ENCODE measurements around the gene PRMT9.

Gene PRMT9

GRCh38 chr4:147678796-147679549 is 5.0 kb downstream of the PRMT9 start:
- DNase-seq, result no peak

- DNase-seq, result no peak
These were observed 5.9 kb downstream of the PRMT9 start for GRCh38 chr4:147678106-147678505.

- DNase-seq, result no peak
These were observed 9.5 kb downstream of the PRMT9 start for GRCh38 chr4:147674496-147674895.

- no peak for DNase-seq
These were observed 9.9 kb downstream of the PRMT9 start for GRCh38 chr4:147674073-147674472.

- DNase-seq, result no peak
These were observed 25.5 kb downstream of the PRMT9 start for GRCh38 chr4:147658501-147658900.

- DNase-seq, result no peak
These were observed 28.3 kb downstream of the PRMT9 start for GRCh38 chr4:147655639-147656038.

GRCh38 chr4:147651563-147651962 is 32.4 kb downstream of the PRMT9 start:
- no peak for DNase-seq

- no peak for DNase-seq
These were observed 35.3 kb downstream of the PRMT9 start for GRCh38 chr4:147648656-147649055.

- no peak for DNase-seq
These were observed 38.9 kb downstream of the PRMT9 start for GRCh38 chr4:147645099-147645498.

- no peak for DNase-seq
These were observed 39.5 kb downstream of the PRMT9 start for GRCh38 chr4:147644471-147644870.

- DNase-seq, result no peak
These were observed 40.3 kb downstream of the PRMT9 start for GRCh38 chr4:147643616-147644015.

GRCh38 chr4:147640331-147640730 is 43.6 kb downstream of the PRMT9 start:
- no peak for DNase-seq

- DNase-seq, result no peak
These were observed 44.6 kb downstream of the PRMT9 start for GRCh38 chr4:147639388-147639787.

- DNase-seq, result no peak
These were observed 45.0 kb downstream of the PRMT9 start for GRCh38 chr4:147638942-147639341.

- no peak for DNase-seq
These were observed 45.6 kb downstream of the PRMT9 start for GRCh38 chr4:147638365-147638764.

- no peak for DNase-seq
These were observed 48.6 kb downstream of the PRMT9 start for GRCh38 chr4:147635348-147635747.

GRCh38 chr4:147633643-147634042 is 50.3 kb downstream of the PRMT9 start:
- no peak for DNase-seq

- no peak for DNase-seq
These were observed 50.9 kb downstream of the PRMT9 start for GRCh38 chr4:147633113-147633512.

GRCh38 chr4:147629783-147630730 is 53.9 kb downstream of the PRMT9 start:
- DNase-seq, result no peak

- DNase-seq, result no peak
These were observed 55.5 kb downstream of the PRMT9 start for GRCh38 chr4:147628415-147628814.

- no peak for DNase-seq
These were observed 57.1 kb downstream of the PRMT9 start for GRCh38 chr4:147626903-147627302.

GRCh38 chr4:147625733-147626132 is 58.2 kb downstream of the PRMT9 start:
- DNase-seq, result no peak

GRCh38 chr4:147620315-147620714 is 63.6 kb downstream of the PRMT9 start:
- no peak for DNase-seq
